ENCODE data around the gene PSMA6. TPM values are rescaled to one million over a fixed set of nuclear protein-coding genes. Genes with fewer than 3 reads are reported as not detected.
"Not testable (repeated sequence)": the region's sequence is repeated elsewhere in the genome, so short reads cannot be mapped to it uniquely, and the experiment has no call there.

The PSMA6 gene
- total RNA-seq, 4 donors from 2014 or later, result 97.4 to 157 (median 133) TPM

DNA sequence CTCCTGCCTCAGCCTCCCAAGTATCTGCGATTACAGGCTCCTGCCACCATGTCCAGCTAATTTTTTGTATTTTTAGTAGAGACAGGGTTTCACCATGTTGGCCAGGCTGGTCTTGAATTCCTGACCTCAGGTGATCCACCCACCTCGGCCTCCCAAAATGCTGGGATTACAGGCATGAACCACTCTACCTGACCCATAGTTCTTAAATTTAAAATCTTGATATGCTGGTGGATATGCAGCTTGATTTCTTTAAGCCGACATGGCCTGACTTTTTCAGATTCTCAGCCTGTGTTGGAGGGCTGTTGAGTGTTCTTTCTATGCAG, 44.0 kb downstream of the PSMA6 start:
- Histone ChIP-seq H3K27ac (peak overlapping the region; percentile 87 to 99 (median 94)), H3K4me1 (peaks cover 16 to 84% (median 54%) of the 10 kb centered on the region in 3 donors)
- WGBS, 2 donors (ENCODE audit: low coverage in 1 of 2), result 54 to 67% methylated on average over 1 to 3 of the region's 3 CpGs

DNA sequence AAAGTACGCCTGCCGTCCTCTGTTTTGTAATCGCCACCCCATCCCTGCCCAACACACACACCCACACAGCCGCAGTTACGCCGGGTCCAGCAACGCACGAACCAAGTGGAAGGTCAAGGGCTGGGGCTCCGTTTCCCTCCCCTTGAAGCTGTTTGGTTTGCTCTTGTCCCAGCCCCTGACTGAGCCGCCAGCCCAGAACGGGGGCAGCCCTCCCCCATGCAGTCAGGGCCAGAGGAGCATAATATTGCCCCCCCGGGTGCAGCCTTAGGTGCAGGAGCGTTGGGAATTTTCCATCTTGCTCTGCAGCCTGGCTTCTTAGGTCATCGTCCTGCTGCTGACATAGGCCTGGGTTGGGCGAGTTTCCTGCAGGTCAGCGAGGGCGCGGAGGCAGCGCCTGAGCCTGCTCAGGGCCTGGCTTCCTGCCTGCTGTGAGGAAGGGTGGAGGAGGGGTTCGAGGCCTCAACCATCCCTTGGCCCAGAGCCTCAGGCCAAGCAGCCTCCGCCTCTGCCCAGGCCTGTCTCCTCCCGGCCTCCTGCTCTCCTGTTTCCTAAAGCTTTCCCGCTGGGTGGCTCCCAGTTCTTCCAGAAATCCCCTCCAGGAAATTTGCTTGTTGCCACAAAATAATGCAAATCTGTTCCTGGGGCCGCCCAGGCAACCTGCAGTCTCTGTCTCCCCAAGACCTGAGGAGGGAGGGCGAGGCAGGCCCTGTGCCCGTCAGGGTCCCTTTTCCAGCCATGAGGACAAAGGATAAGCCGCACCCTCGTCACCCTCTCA, 44.5 kb downstream of the PSMA6 start:
- Histone ChIP-seq H3K27me3 (no peaks in the 10 kb centered on the region), H3K27ac (peak overlapping the region; percentile 87 to 99 (median 94)), H3K36me3 (no peaks in the 10 kb centered on the region), H3K4me1 (peaks cover 16 to 88% (median 59%) of the 10 kb centered on the region in 3 donors), H3K9me3 (no peaks in the 10 kb centered on the region), H3K4me3 (peak overlapping the region in 1 of 2 donors; percentile 17)
- 27 to 36% methylated on average over 4 to 5 of the region's 28 CpGs for WGBS, 2 donors (ENCODE audit: low coverage in 1 of 2)
- TF ChIP-seq, protein P1, sequence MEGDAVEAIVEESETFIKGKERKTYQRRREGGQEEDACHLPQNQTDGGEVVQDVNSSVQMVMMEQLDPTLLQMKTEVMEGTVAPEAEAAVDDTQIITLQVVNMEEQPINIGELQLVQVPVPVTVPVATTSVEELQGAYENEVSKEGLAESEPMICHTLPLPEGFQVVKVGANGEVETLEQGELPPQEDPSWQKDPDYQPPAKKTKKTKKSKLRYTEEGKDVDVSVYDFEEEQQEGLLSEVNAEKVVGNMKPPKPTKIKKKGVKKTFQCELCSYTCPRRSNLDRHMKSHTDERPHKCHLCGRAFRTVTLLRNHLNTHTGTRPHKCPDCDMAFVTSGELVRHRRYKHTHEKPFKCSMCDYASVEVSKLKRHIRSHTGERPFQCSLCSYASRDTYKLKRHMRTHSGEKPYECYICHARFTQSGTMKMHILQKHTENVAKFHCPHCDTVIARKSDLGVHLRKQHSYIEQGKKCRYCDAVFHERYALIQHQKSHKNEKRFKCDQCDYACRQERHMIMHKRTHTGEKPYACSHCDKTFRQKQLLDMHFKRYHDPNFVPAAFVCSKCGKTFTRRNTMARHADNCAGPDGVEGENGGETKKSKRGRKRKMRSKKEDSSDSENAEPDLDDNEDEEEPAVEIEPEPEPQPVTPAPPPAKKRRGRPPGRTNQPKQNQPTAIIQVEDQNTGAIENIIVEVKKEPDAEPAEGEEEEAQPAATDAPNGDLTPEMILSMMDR (IDR thresholded peaks at IDR 0.05), result peak in 2 of 4 experiments; percentile 16 to 31
- TF ChIP-seq EP300 (IDR thresholded peaks at IDR 0.05) (peak; percentile 76), POLR2AphosphoS5 (IDR thresholded peaks at IDR 0.05) (peak; percentile 90), POLR2A (IDR thresholded peaks at IDR 0.05) (peak in 1 of 2 donors; percentile 30)
- ATAC-seq, result peak; percentile 90

More for the DNA sequence above, 44.0 kb downstream of the PSMA6 start:
- not testable (repeated sequence) for H3K36me3 ChIP-seq, H3K9me3 ChIP-seq, ATAC-seq, H3K27me3 ChIP-seq
- TF ChIP-seq POLR2A (IDR thresholded peaks at IDR 0.05), result peak in 1 of 2 donors; percentile 38
- peak overlapping the region in 1 of 2 donors; percentile 17 for H3K4me3 ChIP-seq

DNA sequence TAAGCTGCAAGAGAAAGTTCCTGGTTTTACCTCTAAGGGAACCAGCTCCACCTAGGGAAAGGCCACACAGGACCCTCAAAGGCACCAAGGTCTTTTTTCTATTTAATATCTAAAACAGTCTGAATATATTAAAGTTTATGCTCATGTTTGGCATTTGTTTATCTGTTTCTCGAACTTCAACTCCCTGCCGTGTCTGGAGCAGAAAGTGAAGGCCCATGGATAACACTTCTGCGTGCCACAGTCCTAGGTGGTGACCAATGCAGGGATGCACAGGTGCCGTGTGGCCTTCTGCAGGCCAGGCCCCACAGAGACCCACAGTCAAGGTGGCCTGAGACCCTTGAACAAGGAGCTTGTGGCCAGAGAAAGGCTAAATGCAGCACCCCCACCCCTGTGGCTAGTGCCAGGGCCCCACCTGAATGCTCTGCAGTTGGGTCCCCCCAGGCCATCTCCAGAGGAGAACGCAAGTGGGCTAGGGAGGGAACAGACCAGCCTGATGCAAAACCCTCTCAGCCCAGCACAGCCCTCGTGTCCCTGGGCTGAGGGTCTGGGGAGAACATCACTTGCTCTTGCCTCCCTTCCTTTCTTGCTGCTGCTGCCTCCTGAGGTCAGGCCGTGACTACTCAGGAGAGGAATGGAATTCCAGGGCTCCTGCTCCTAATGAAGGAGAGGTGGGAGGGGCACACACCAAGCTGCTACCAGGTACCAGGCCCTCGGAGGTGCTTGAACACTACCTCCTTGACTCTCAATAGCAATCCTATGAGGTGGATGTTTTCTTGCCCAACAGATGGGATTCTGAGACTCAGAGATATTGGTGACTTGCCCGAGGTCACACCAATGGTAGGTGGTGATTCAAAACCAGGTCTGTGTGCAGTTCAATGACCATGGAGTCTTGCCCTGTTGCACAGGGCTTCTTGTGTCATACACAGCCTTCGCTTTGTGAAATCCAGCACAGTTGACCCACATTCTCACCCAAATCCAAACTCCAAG, 45.4 kb downstream of the PSMA6 start:
- Histone ChIP-seq H3K36me3 (no peaks in the 10 kb centered on the region), H3K4me1 (peaks cover 16 to 97% (median 68%) of the 10 kb centered on the region in 3 donors)

GRCh38 chr14:35338731-35339405, 46.7 kb downstream of the PSMA6 start:
- Histone ChIP-seq H3K27me3 (no peaks in the 10 kb centered on the region), H3K4me1 (peaks cover 16 to 98% (median 76%) of the 10 kb centered on the region in 3 donors), H3K9me3 (no peaks in the 10 kb centered on the region), H3K36me3 (no peaks in the 10 kb centered on the region), H3K27ac (peak overlapping the region in 3 of 4 donors; percentile 95 to 99 (median 96)), H3K4me3 (no peak overlapping the region)
- TF ChIP-seq POLR2A (IDR thresholded peaks at IDR 0.05) (no peak), EP300 (IDR thresholded peaks at IDR 0.05) (no peak)
- TF ChIP-seq, protein P1 (IDR thresholded peaks at IDR 0.05), result no peak
- WGBS, 2 donors (ENCODE audit: low coverage in 1 of 2), result 80% methylated on average over 9 of the region's 16 CpGs; no CpG with 5 or more reads in 1 of the 2 donors
- no peak for ATAC-seq

More for the DNA sequence above, 45.4 kb downstream of the PSMA6 start:
- WGBS, 2 donors (ENCODE audit: low coverage in 1 of 2), result 30 to 59% methylated on average over 2 to 4 of the region's 10 CpGs
- no peak for TF ChIP-seq POLR2A (IDR thresholded peaks at IDR 0.05)
- no peak for TF ChIP-seq POLR2AphosphoS5 (IDR thresholded peaks at IDR 0.05)
- TF ChIP-seq EP300 (IDR thresholded peaks at IDR 0.05), result no peak
- TF ChIP-seq, protein P1 (IDR thresholded peaks at IDR 0.05), result no peak
- ATAC-seq, result no peak
- no peaks in the 10 kb centered on the region for H3K27me3 ChIP-seq
- peak overlapping the region; percentile 71 to 99 (median 94) for H3K27ac ChIP-seq
- peak overlapping the region in 1 of 2 donors; percentile 17 for H3K4me3 ChIP-seq
- H3K9me3 ChIP-seq, result no peaks in the 10 kb centered on the region

Measured in gastroesophageal sphincter (tissue), 4 donors.